ENCODE measurements around the gene OR6S1. TPM values are rescaled to one million over a fixed set of nuclear protein-coding genes. Genes with fewer than 3 reads are reported as not detected.

The OR6S1 gene
- total RNA-seq, 1 donor from 2014 or later: not detected

DNA sequence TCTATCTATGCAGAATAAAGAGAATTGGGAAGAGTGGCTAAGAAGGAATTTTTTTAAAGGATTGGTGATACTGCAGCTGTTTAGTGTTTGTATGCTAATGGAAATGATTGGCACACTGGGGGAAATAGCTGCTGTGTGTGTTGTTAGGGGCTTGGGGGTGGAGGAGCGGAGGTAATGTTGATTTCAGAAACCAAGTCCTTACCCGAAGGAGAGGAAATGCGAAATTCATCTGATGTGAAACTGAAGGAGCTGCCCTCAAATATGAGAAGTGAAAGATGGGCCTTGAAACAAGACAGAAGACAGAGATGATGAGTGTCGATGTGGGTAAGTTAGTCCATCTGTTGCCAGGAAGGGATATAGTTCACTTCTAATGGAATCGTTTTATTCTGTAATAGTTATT lies 29.1 kb downstream of the OR6S1 start:
- H3K27ac Mint-ChIP-seq: no peak overlapping the region
- no peaks in the 10 kb centered on the region for H3K27me3 Mint-ChIP-seq
- H3K4me1 Mint-ChIP-seq (ENCODE audit: low read depth): peaks cover 3% of the 10 kb centered on the region
- no peaks in the 10 kb centered on the region for H3K36me3 Mint-ChIP-seq (ENCODE audit: insufficient read depth)
- H3K4me3 Mint-ChIP-seq (ENCODE audit: low read depth): no peak overlapping the region
- no peaks in the 10 kb centered on the region for H3K9me3 Mint-ChIP-seq (ENCODE audit: low read depth)
- no peak for TF ChIP-seq CTCF (IDR thresholded peaks at IDR 0.05; ENCODE audit: unreplicated experiment)
- DNase-seq (ENCODE audit: low spot score, unreplicated experiment): no peak

- DNase-seq (ENCODE audit: low spot score, unreplicated experiment): no peak
- Mint-ChIP-seq H3K9me3 (ENCODE audit: low read depth) (no peaks in the 10 kb centered on the region), H3K27ac (no peak overlapping the region), H3K27me3 (no peaks in the 10 kb centered on the region), H3K36me3 (ENCODE audit: insufficient read depth) (no peaks in the 10 kb centered on the region), H3K4me1 (ENCODE audit: low read depth) (peaks cover 3% of the 10 kb centered on the region), H3K4me3 (ENCODE audit: low read depth) (no peak overlapping the region)
- TF ChIP-seq CTCF (IDR thresholded peaks at IDR 0.05; ENCODE audit: unreplicated experiment): no peak
These were observed 30.2 kb downstream of the OR6S1 start for GRCh38 chr14:20611277-20611676.

DNA sequence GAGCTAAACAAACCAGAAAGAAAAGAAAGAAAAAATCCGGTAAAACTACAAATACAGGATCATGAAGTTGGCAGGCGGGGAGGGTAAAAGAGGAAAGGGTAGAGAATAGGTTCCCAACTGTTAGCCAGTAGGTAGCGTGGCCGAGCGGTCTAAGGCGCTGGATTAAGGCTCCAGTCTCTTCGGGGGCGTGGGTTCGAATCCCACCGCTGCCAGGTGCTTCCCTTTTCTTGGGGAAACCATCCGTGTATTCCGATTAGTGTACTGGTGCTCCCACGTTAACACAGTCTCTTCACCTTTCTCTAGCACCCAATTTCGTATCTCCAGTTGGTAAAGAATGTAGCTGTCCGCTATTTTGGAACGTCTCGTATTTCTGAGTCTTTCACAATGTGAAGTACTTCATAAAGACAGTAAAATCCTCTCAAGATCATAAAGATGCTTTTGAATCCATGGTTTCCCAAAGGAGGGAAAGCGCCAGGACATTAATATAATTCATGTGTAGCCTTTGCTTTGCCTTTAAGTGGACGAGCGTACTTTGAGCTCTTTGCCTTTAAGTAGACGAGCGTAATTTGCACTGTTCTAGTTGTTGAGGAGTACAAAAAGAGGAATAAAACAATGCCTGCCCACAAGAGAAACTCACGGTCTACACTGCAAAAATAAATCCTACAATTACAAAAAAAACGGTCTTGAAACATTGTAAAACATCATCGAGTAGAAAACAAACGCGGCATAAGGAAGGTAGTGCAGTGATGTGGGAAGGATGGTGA lies 31.3 kb downstream of the OR6S1 start:
- peak; percentile 69 for DNase-seq (ENCODE audit: low spot score, unreplicated experiment)
- Mint-ChIP-seq H3K27ac (no peak overlapping the region), H3K4me3 (ENCODE audit: low read depth) (no peak overlapping the region), H3K4me1 (ENCODE audit: low read depth) (peaks cover 3% of the 10 kb centered on the region), H3K9me3 (ENCODE audit: low read depth) (no peaks in the 10 kb centered on the region), H3K27me3 (no peaks in the 10 kb centered on the region), H3K36me3 (ENCODE audit: insufficient read depth) (no peaks in the 10 kb centered on the region)
- TF ChIP-seq CTCF (IDR thresholded peaks at IDR 0.05; ENCODE audit: unreplicated experiment): no peak

DNA sequence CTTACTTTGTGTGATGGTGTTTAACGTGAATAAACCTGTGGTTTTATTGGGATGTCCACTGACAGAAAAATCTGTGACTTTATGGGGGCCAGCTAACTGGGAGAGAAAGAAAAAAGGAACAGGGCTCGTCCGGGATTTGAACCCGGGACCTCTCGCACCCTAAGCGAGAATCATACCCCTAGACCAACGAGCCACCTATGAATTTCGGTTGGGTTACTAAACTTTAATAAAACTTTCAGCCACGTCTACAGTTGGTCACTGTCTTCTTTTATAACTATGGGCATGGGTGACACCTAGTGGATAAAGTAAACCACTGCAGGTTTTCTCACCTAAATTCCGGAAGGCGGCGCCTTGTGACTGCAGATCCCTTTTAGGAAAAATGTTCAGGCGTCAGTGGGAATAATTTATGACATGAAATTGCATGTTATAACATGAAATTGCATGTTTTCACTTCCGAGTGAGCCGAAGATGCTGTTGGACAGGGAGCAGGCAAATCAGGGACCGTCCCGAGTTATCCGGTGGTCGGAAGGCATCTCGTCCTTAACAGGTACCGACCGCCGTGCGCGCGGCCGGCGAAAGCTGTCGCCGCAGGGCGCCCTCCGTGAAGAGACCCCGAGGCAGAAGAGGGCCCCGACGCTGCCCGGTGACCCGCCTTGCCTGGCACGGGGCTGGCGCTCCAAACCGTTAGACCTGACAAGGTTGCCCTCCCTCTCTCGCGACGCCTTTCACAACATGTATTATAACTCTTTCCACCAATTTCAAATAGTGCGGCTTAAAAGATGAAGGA lies 32.1 kb downstream of the OR6S1 start:
- Mint-ChIP-seq H3K36me3 (ENCODE audit: insufficient read depth) (no peaks in the 10 kb centered on the region), H3K27ac (no peak overlapping the region), H3K4me3 (ENCODE audit: low read depth) (no peak overlapping the region), H3K4me1 (ENCODE audit: low read depth) (no peaks in the 10 kb centered on the region), H3K9me3 (ENCODE audit: low read depth) (no peaks in the 10 kb centered on the region), H3K27me3 (no peaks in the 10 kb centered on the region)
- peak; percentile 59 for DNase-seq (ENCODE audit: low spot score, unreplicated experiment)
- peak; percentile 91 for TF ChIP-seq CTCF (IDR thresholded peaks at IDR 0.05; ENCODE audit: unreplicated experiment)

GRCh38 chr14:20608383-20609110 lies 32.9 kb downstream of the OR6S1 start:
- DNase-seq (ENCODE audit: low spot score, unreplicated experiment): no peak
- H3K27me3 Mint-ChIP-seq: no peaks in the 10 kb centered on the region
- H3K9me3 Mint-ChIP-seq (ENCODE audit: low read depth): no peaks in the 10 kb centered on the region
- no peaks in the 10 kb centered on the region for H3K36me3 Mint-ChIP-seq (ENCODE audit: insufficient read depth)
- no peak for TF ChIP-seq CTCF (IDR thresholded peaks at IDR 0.05; ENCODE audit: unreplicated experiment)
- no peak overlapping the region for H3K27ac Mint-ChIP-seq
- H3K4me1 Mint-ChIP-seq (ENCODE audit: low read depth): no peaks in the 10 kb centered on the region
- H3K4me3 Mint-ChIP-seq (ENCODE audit: low read depth): no peak overlapping the region
